ENCODE measurements around the gene WDR45B.

- TF ChIP-seq EZH2 (IDR thresholded peaks at IDR 0.05; ENCODE audit: borderline replicate concordance, insufficient read depth, low read depth, low read length, poor library complexity, severe bottlenecking) (no peak), CTCF (IDR thresholded peaks at IDR 0.05) (no peak)
These were observed 20.8 kb downstream of the WDR45B start for GRCh38 chr17:82627405-82627804.
